GM18868 (cell line): ENCODE results near the gene COA3.

Source experiments
- ATAC-seq: cut with Tn5 transposase; IDR thresholded peaks from one replicate; pipeline ENCODE4 v1.9.1; 2021; ENCODE audit warnings: mild to moderate bottlenecking, moderate library complexity; ENCODE audit not compliant: unreplicated experiment

COA3 gene

GRCh38 chr17:42754782-42755181, 43.7 kb downstream of the COA3 start:
- no peak for ATAC-seq

GRCh38 chr17:42751628-42752027, 46.9 kb downstream of the COA3 start:
- no peak for ATAC-seq

- no peak for ATAC-seq
Observed at GRCh38 chr17:42750739-42751344, 47.7 kb downstream of the COA3 start.

- no peak for ATAC-seq
Observed at GRCh38 chr17:42748908-42749798, 49.4 kb downstream of the COA3 start.

- ATAC-seq: no peak
Observed at GRCh38 chr17:42748202-42748907, 50.1 kb downstream of the COA3 start.
